ENCODE results near the gene SLC39A13. TPM values are rescaled to one million over a fixed set of nuclear protein-coding genes. Genes with fewer than 3 reads are reported as not detected.

SLC39A13 gene
- total and polyA plus RNA-seq, 2 of the 4 experiments (the other 2 are of a cell fraction) = 32.4 to 144 TPM

DNA sequence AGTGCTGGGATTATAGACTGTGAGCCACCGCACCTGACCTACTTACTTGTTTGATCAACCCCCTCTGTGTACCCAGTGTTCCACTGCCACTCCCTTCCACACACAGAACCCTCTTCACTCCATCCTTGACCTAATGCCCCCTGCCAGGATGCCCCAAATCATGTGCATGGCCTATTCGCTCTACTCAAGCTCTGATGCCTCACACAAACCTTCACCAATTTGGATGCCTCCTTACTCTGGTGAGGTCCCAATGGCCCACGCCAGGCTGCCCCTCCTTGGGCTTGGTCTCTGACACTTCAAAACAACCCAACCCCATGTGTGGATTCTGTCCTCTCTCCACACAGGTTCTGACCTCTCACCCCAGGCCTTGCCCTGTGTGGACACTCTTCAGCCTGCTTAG lies 27.3 kb downstream of the SLC39A13 start:
- TF ChIP-seq POLR2A (IDR thresholded peaks at IDR 0.05; ENCODE audit: low read depth, low read length) (no peak), RFX5 (IDR thresholded peaks at IDR 0.05; ENCODE audit: low read depth, low read length) (no peak), CEBPB (IDR thresholded peaks at IDR 0.05; ENCODE audit: low read depth, low read length) (no peak)
- Histone ChIP-seq H4K91ac (ENCODE audit: insufficient read depth, low read depth, low read length) (no peak overlapping the region), H2BK15ac (ENCODE audit: low read depth, low read length) (no peak overlapping the region), H3K79me1 (ENCODE audit: low read depth in 1 of 2, low read length in 2 of 2) (no peaks in the 10 kb centered on the region), H4K8ac (ENCODE audit: low read depth in 2 of 2, low read length in 2 of 2) (no peak overlapping the region), H2BK120ac (ENCODE audit: low read depth, low read length) (no peak overlapping the region), H3K14ac (replicated peaks; ENCODE audit: low read depth, low read length) (no peak overlapping the region), H3K9me3 (ENCODE audit: control insufficient read depth, insufficient read depth, low read length) (no peaks in the 10 kb centered on the region), H2AFZ (replicated peaks; ENCODE audit: low read length, poor library complexity) (peak overlapping the region; percentile 58), H3K4me3 (ENCODE audit: insufficient read depth, low read depth, low read length) (no peak overlapping the region), H2AK9ac (replicated peaks; ENCODE audit: low read depth, low read length, poor library complexity) (no peak overlapping the region), H3K27me3 (ENCODE audit: control insufficient read depth, insufficient read depth, low read length) (no peaks in the 10 kb centered on the region), H3K18ac (ENCODE audit: low read depth, low read length) (no peak overlapping the region), H3K4me2 (ENCODE audit: low read depth, low read length) (no peak overlapping the region), H4K5ac (ENCODE audit: low read depth, low read length) (no peak overlapping the region), H2AK5ac (ENCODE audit: low read depth, low read length) (no peak overlapping the region), H2BK20ac (ENCODE audit: low read depth, low read length) (no peak overlapping the region), H3K9me1 (ENCODE audit: insufficient read depth, low read length) (peaks cover 3% of the 10 kb centered on the region; the same call in 1 of the 2 replicates), H3K4ac (ENCODE audit: low read depth, low read length) (no peak overlapping the region), H3K36me3 (ENCODE audit: control insufficient read depth, insufficient read depth, low read length) (no peaks in the 10 kb centered on the region), H3K56ac (ENCODE audit: extremely low read depth, insufficient read depth, low read length) (no peak overlapping the region), H3K4me1 (ENCODE audit: control insufficient read depth, insufficient read depth, low read length) (no peaks in the 10 kb centered on the region), H2BK5ac (ENCODE audit: low read depth, low read length, poor library complexity, severe bottlenecking) (no peak overlapping the region), H3K23ac (ENCODE audit: low read depth, low read length) (no peak overlapping the region), H3K27ac (ENCODE audit: insufficient read depth, low read length) (no peak overlapping the region), H4K20me1 (ENCODE audit: insufficient read depth, low read length) (no peaks in the 10 kb centered on the region), H3K9ac (ENCODE audit: low read depth, low read length) (no peak overlapping the region)
- in situ Hi-C loops (cut with MboI; ENCODE audit: low sequenced_read_pairs) (no loop called here), intact Hi-C loops (cut with micrococcal nuclease) (no loop called here), dilution Hi-C loops (cut with HindIII; ENCODE audit: low sequenced_read_pairs, unreplicated experiment) (no loop called here)
- WGBS, 2 experiments (ENCODE audit: extremely low coverage in 2 of 2, insufficient read length in 1 of 2) = 100% methylated on average over 1 of the region's 3 CpGs; no CpG with 5 or more reads in 1 of the 2 experiments
- POLR2A ChIA-PET (ENCODE audit: unreplicated experiment) = no interaction called here
- DNase-seq = no peak
- CTCF ChIA-PET = interaction anchor here (0.6 kb wide), 1 partner anchor 187 kb away, joined by 4 read pairs; the partner anchor contains the start of gene ACP2
- no peak for ATAC-seq (ENCODE audit: low read depth)
- BruUV-seq (replicated peaks) = no TSS peak

Measured in IMR-90 (cell line).